HepG2 (cell line): ENCODE data around the gene MVB12A. TPM values are rescaled to one million over a fixed set of nuclear protein-coding genes. Genes with fewer than 3 reads are reported as not detected.

ENCODE experiments used
- ARNT ChIP-seq: fragments of 450-650 bp; IDR thresholded peaks from 2 replicates; pipeline ENCODE4 v1.6.1; 2017
- FOXK2 ChIP-seq: fragments of 450-650 bp; IDR thresholded peaks from 2 replicates; pipeline ENCODE4 v1.6.1; 2016
- GABPB1 ChIP-seq: IDR thresholded peaks from 2 replicates; pipeline ENCODE4 v1.6.1; 2016; ENCODE audit warnings: mild to moderate bottlenecking, missing genetic modification reagents, moderate library complexity, missing compliant biosample characterization
- HNF4A ChIP-seq: sonication (generic); formaldehyde crosslinking; IDR thresholded peaks from 2 replicates; pipeline ENCODE4 v1.4.0; 2020; ENCODE audit warnings: missing genetic modification reagents
- MBD4 ChIP-seq: IDR thresholded peaks from 2 replicates; pipeline ENCODE4 v1.6.1; 2012; ENCODE audit warnings: low read length, inconsistent platforms, borderline replicate concordance
- NFE2L1 ChIP-seq: sonication (generic); formaldehyde crosslinking; IDR thresholded peaks from 2 replicates; pipeline ENCODE4 v1.4.0; 2020; ENCODE audit warnings: missing genetic modification reagents, mild to moderate bottlenecking, borderline replicate concordance
- RARG ChIP-seq: sonication (generic); formaldehyde crosslinking; IDR thresholded peaks from 2 replicates; pipeline ENCODE4 v1.4.0; 2020; ENCODE audit warnings: low read depth, mild to moderate bottlenecking, missing genetic modification reagents
- SMYD3 ChIP-seq: sonication (generic); formaldehyde crosslinking; IDR thresholded peaks from 2 replicates; pipeline ENCODE4 v1.8.1; 2023; ENCODE audit warnings: mild to moderate bottlenecking, missing genetic modification reagents
- U2AF2 ChIP-seq: fragments of 200-400 bp; formaldehyde crosslinking; IDR thresholded peaks from 2 replicates; pipeline ENCODE4 v1.6.1; 2017; ENCODE audit warnings: low read depth, mild to moderate bottlenecking, low read length
- WIZ ChIP-seq: sonication (generic); formaldehyde crosslinking; IDR thresholded peaks from 2 replicates; pipeline ENCODE4 v1.5.1; 2020; ENCODE audit warnings: mild to moderate bottlenecking, missing genetic modification reagents
- ZBTB10 ChIP-seq: sonication (generic); formaldehyde crosslinking; IDR thresholded peaks from 2 replicates; pipeline ENCODE4 v1.4.0; 2020; ENCODE audit warnings: missing genetic modification reagents, borderline replicate concordance
- ZFP41 ChIP-seq: sonication (generic); formaldehyde crosslinking; IDR thresholded peaks from 2 replicates; pipeline ENCODE4 v1.4.0; 2020; ENCODE audit warnings: mild to moderate bottlenecking, missing genetic modification reagents, borderline replicate concordance
- ZNF138 ChIP-seq: sonication (generic); formaldehyde crosslinking; IDR thresholded peaks from 2 replicates; pipeline ENCODE4 v1.5.0; 2020; ENCODE audit warnings: mild to moderate bottlenecking, low read depth, missing genetic modification reagents
- ZNF335 ChIP-seq: sonication (generic); formaldehyde crosslinking; IDR thresholded peaks from 2 replicates; pipeline ENCODE4 v1.4.0; 2020; ENCODE audit warnings: missing genetic modification reagents
- ZNF430 ChIP-seq: sonication (generic); formaldehyde crosslinking; IDR thresholded peaks from 2 replicates; pipeline ENCODE4 v1.9.0; 2021; ENCODE audit warnings: mild to moderate bottlenecking, missing genetic modification reagents
- ZNF691 ChIP-seq: sonication (generic); formaldehyde crosslinking; IDR thresholded peaks from 2 replicates; pipeline ENCODE4 v1.4.0; 2020; ENCODE audit warnings: missing genetic modification reagents, low read depth, mild to moderate bottlenecking, borderline replicate concordance
- ZNF790 ChIP-seq: sonication (generic); formaldehyde crosslinking; IDR thresholded peaks from 2 replicates; pipeline ENCODE4 v1.8.0; 2022; ENCODE audit warnings: missing genetic modification reagents, mild to moderate bottlenecking, borderline replicate concordance
- polyA plus RNA-seq, 8 experiments: library from polyadenylated mRNA; depleted of rRNA in 3 of 8; stranded (reverse) in 7 of 8; unstranded in 1 of 8; fragments of >200 nt; fragmentation: Illumina TruSeq in 4 of 8; extraction: Trizol in 4 of 8; gene quantifications; 2 replicates each; pipeline versions ENCODE4 v1.2.1 to v1.2.3, GENCODE V29; 2011 to 2016; ENCODE audit warnings: low read depth in 4 of 8, missing spikeins in 1 of 8, mixed read lengths in 1 of 8; ENCODE audit not compliant: insufficient read depth in 1 of 8
- total RNA-seq, 5 experiments: library from RNA; depleted of rRNA; stranded (reverse); fragments of >200 nt; fragmentation: Illumina TruSeq; extraction: Trizol; gene quantifications; 2 replicates each; pipeline ENCODE4 v1.2.3, GENCODE V29; 2016; ENCODE audit warnings: low read depth in 1 of 5
- TF ChIP-seq, protein P1 (sequence below): sonication (generic); formaldehyde crosslinking; conservative IDR thresholded peaks from 2 replicates; pipeline ENCODE4 v1.8.1; 2023; ENCODE audit warnings: missing genetic modification reagents
- TF ChIP-seq, protein P2 (sequence below): sonication (generic); formaldehyde crosslinking; IDR thresholded peaks from 2 replicates; pipeline ENCODE4 v1.5.1; 2020; ENCODE audit warnings: mild to moderate bottlenecking, missing genetic modification reagents

Gene MVB12A
- total and polyA plus RNA-seq, 2 of the 13 experiments (the other 11 are each of a cell fraction or from before 2014, with no cell fraction given): 35.7 to 36.1 TPM

DNA sequence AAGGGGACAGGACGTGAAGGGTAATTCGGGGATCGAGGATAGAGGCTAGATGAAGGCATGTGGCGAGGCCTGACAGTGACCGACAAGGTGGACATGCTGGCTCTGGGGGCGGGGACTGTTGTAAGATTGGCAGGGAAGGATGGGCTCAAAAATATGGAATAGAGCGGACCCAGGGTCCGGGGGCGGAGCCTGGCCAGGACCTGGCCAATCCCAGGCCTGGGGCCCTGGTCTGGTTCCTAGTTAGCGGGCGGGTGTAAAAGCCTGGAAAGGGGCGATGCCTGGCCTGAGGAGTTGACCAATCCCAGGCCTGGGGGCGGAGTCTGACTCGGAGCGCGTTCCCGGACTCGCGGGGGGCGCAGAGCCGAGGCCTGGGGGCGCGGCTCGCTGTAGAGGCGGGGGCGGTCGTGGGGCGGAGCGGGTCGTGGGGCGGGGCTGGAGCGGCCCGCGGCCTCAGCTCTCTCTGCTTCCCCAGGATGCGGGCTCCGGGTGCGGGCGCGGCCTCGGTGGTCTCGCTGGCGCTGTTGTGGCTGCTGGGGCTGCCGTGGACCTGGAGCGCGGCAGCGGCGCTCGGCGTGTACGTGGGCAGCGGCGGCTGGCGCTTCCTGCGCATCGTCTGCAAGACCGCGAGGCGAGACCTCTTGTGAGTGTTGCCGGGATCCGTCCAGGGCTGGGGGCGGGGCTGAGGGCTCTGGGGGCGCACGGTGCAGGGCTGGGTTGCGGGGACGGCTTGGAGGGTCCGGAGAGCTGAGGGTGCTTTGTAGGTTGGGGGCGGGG, 50.4 kb downstream of the MVB12A start, which contains the start of gene SLC27A1 (continued):
- TF ChIP-seq, protein P1, sequence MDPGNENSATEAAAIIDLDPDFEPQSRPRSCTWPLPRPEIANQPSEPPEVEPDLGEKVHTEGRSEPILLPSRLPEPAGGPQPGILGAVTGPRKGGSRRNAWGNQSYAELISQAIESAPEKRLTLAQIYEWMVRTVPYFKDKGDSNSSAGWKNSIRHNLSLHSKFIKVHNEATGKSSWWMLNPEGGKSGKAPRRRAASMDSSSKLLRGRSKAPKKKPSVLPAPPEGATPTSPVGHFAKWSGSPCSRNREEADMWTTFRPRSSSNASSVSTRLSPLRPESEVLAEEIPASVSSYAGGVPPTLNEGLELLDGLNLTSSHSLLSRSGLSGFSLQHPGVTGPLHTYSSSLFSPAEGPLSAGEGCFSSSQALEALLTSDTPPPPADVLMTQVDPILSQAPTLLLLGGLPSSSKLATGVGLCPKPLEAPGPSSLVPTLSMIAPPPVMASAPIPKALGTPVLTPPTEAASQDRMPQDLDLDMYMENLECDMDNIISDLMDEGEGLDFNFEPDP (CRISPR knock-in tag): no peak
- TF ChIP-seq U2AF2: no peak
- TF ChIP-seq ZNF138 (CRISPR knock-in tag): no peak
- TF ChIP-seq ZNF790 (CRISPR knock-in tag): no peak; the same call in 1 of the 2 replicates
- TF ChIP-seq ZNF691 (CRISPR knock-in tag): no peak
- no peak for TF ChIP-seq ZBTB10 (CRISPR knock-in tag)
- no peak for TF ChIP-seq HNF4A (CRISPR knock-in tag)
- no peak for TF ChIP-seq FOXK2
- TF ChIP-seq, protein P2, sequence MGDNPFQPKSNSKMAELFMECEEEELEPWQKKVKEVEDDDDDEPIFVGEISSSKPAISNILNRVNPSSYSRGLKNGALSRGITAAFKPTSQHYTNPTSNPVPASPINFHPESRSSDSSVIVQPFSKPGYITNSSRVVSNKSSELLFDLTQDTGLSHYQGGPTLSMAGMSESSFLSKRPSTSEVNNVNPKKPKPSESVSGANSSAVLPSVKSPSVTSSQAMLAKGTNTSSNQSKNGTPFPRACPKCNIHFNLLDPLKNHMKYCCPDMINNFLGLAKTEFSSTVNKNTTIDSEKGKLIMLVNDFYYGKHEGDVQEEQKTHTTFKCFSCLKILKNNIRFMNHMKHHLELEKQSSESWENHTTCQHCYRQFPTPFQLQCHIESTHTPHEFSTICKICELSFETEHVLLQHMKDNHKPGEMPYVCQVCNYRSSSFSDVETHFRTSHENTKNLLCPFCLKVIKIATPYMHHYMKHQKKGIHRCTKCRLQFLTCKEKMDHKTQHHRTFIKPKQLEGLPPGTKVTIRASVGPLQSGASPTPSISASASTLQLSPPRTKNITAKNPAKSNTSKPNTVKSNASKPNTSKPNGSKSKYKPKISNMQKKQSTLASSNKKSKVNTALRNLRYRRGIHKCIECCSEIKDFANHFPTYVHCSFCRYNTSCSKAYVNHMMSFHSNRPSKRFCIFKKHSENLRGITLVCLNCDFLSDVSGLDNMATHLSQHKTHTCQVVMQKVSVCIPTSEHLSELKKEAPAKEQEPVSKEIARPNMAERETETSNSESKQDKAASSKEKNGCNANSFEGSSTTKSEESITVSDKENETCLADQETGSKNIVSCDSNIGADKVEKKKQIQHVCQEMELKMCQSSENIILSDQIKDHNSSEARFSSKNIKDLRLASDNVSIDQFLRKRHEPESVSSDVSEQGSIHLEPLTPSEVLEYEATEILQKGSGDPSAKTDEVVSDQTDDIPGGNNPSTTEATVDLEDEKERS (CRISPR knock-in tag): no peak
- TF ChIP-seq ARNT: no peak
- TF ChIP-seq WIZ (CRISPR knock-in tag): no peak
- peak; percentile 49 for TF ChIP-seq GABPB1
- TF ChIP-seq RARG: no peak
- no peak for TF ChIP-seq NFE2L1
- no peak for TF ChIP-seq SMYD3 (CRISPR knock-in tag)
- TF ChIP-seq ZNF335 (CRISPR knock-in tag): no peak
- TF ChIP-seq ZFP41 (CRISPR knock-in tag): no peak
- TF ChIP-seq MBD4: no peak
- no peak for TF ChIP-seq ZNF430 (CRISPR knock-in tag)
